ENCODE results near the gene D2HGDH. TPM values are rescaled to one million over a fixed set of nuclear protein-coding genes. Genes with fewer than 3 reads are reported as not detected.
A peak's percentile ranks its signal among the peaks of the same experiment; 100 is the strongest.

Gene D2HGDH
- total and polyA plus RNA-seq, 2 of the 8 experiments (the other 6 are each of a cell fraction or from before 2014, with no cell fraction given) = 3.4 to 8.1 TPM

- DNase-seq (ENCODE audit: low read depth in 1 of 2, low spot score in 2 of 2) = no peak
- WGBS, 2 experiments (ENCODE audit: extremely low coverage in 1 of 2, insufficient coverage in 1 of 2, insufficient read length in 1 of 2, insufficient replicate concordance in 2 of 2, low coverage in 1 of 2, low lambda C conversion rate in 2 of 2, missing lambda C conversion rate in 1 of 2) = 3% methylated on average over 13 of the region's 17 CpGs; no CpG with 5 or more reads in 1 of the 2 experiments
- TF ChIP-seq, protein P1, sequence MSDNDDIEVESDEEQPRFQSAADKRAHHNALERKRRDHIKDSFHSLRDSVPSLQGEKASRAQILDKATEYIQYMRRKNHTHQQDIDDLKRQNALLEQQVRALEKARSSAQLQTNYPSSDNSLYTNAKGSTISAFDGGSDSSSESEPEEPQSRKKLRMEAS (IDR thresholded peaks at IDR 0.05) = peak; percentile 95
- TF ChIP-seq FOSL1 (IDR thresholded peaks at IDR 0.05; ENCODE audit: insufficient read depth, low read depth, low read length) (no peak), TBP (IDR thresholded peaks at IDR 0.05; ENCODE audit: low read depth, low read length) (peak; percentile 49; the same call in 1 of the 2 replicates), JUN (IDR thresholded peaks at IDR 0.05; ENCODE audit: low read depth, low read length) (no peak), TEAD4 (IDR thresholded peaks at IDR 0.05; ENCODE audit: low read depth, low read length) (0 out of 2 replicates have a peak, but pooled peaks have one; percentile 47), CEBPB (IDR thresholded peaks at IDR 0.05; ENCODE audit: low read depth, low read length) (no peak), POLR2AphosphoS5 (IDR thresholded peaks at IDR 0.05; ENCODE audit: low read depth, low read length) (peak; percentile 68; the same call in 1 of the 2 replicates), RAD21 (IDR thresholded peaks at IDR 0.05 in 1 of 2, conservative IDR thresholded peaks at IDR 0.05 in 1 of 2; ENCODE audit: low read depth in 2 of 2, low read length in 2 of 2) (0 out of 4 replicates have a peak, but pooled peaks of 1 of the 2 experiments have one; percentile 19), SAP30 (IDR thresholded peaks at IDR 0.05; ENCODE audit: insufficient read depth, insufficient replicate concordance, low read length) (no peak), JUND (IDR thresholded peaks at IDR 0.05; ENCODE audit: low read length) (peak; percentile 17; the same call in 1 of the 2 replicates), YY1 (IDR thresholded peaks at IDR 0.05; ENCODE audit: low read depth, low read length) (peak; percentile 70; the same call in 1 of the 2 replicates)
- TF ChIP-seq, protein P2, sequence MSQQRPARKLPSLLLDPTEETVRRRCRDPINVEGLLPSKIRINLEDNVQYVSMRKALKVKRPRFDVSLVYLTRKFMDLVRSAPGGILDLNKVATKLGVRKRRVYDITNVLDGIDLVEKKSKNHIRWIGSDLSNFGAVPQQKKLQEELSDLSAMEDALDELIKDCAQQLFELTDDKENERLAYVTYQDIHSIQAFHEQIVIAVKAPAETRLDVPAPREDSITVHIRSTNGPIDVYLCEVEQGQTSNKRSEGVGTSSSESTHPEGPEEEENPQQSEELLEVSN (IDR thresholded peaks at IDR 0.05) = peak; percentile 82
Observed at GRCh38 chr2:241701149-241701398, 33.4 kb upstream of the D2HGDH start.

More at GRCh38 chr2:241701149-241701398, 33.4 kb upstream of the D2HGDH start:
- Histone ChIP-seq H3K9ac (replicated peaks in 1 of 4; ENCODE audit: extremely low read depth in 1 of 4, low read depth in 3 of 4, low read length in 3 of 4) (peak overlapping the region in 3 of 4 experiments; percentile 97 to 99 (median 98); a peak in 5 of 7 replicates), H2BK12ac (ENCODE audit: low read depth, low read length) (no peak overlapping the region), H3K18ac (ENCODE audit: extremely low read depth, low read length) (no peak overlapping the region), H2BK120ac (replicated peaks; ENCODE audit: low read depth, low read length) (no peak overlapping the region), H3K27ac (ENCODE audit: low read depth, low read length) (peak overlapping the region; percentile 98; the same call in 1 of the 2 replicates), H4K5ac (ENCODE audit: insufficient read length, low read depth, low read length) (no peak overlapping the region), H4K8ac (ENCODE audit: extremely low read depth, insufficient read depth, low read length) (no peak overlapping the region), H2BK5ac (ENCODE audit: low read depth, low read length) (peak overlapping the region; percentile 95; the same call in 1 of the 2 replicates), H3K14ac (ENCODE audit: insufficient read length) (no peak overlapping the region), H3K4me3 (ENCODE audit: extremely low read depth in 1 of 4, insufficient read depth in 2 of 4, low read depth in 3 of 4, low read length in 4 of 4) (peak overlapping the region; percentile 76 to 83 (median 78)), H4K91ac (replicated peaks; ENCODE audit: insufficient read length, low read length) (no peak overlapping the region), H3K23me2 (ENCODE audit: low read depth, low read length) (peaks cover 2% of the 10 kb centered on the region; the same call in 1 of the 2 replicates), H2BK20ac (ENCODE audit: low read length) (no peak overlapping the region), H2AFZ (ENCODE audit: low read length) (no peak overlapping the region), H4K20me1 (replicated peaks in 1 of 2; ENCODE audit: control insufficient read depth in 1 of 2, insufficient read depth in 2 of 2, low read length in 2 of 2) (peaks cover 4 to 8% of the 10 kb centered on the region in 2 experiments), H3K23ac (ENCODE audit: insufficient read length) (no peak overlapping the region), H3K56ac (replicated peaks; ENCODE audit: insufficient read length, low read depth, low read length) (no peak overlapping the region), H3K4me2 (ENCODE audit: insufficient read depth in 1 of 2, low read depth in 2 of 2, low read length in 2 of 2) (peak overlapping the region; percentile 28 to 83), H3K27me3 (replicated peaks in 1 of 4; ENCODE audit: control insufficient read depth in 3 of 4, extremely low read depth in 1 of 4, insufficient read depth in 3 of 4, low read length in 3 of 4) (no peaks in the 10 kb centered on the region), H3K4ac (replicated peaks; ENCODE audit: insufficient read length, low read depth, low read length) (no peak overlapping the region), H3K79me2 (ENCODE audit: control insufficient read depth in 1 of 2, insufficient read depth in 2 of 2, low read length in 2 of 2) (peaks cover 5 to 19% of the 10 kb centered on the region in 2 experiments; a peak in 3 of 4 replicates), H3K9me3 (ENCODE audit: insufficient read depth in 2 of 2, low read depth in 1 of 2, low read length in 1 of 2) (no peaks in the 10 kb centered on the region), H2BK15ac (ENCODE audit: low read length) (no peak overlapping the region), H3K4me1 (replicated peaks in 1 of 4; ENCODE audit: control insufficient read depth in 3 of 4, insufficient read depth in 4 of 4, low read length in 3 of 4) (peaks cover 0 to 5% (median 3%) of the 10 kb centered on the region in 4 experiments; a peak in 4 of 7 replicates), H3K36me3 (ENCODE audit: control insufficient read depth in 2 of 4, insufficient read depth in 4 of 4, low read length in 3 of 4) (peaks cover 4 to 11% (median 8%) of the 10 kb centered on the region in 4 experiments), H2AK5ac (ENCODE audit: low read depth, low read length) (no peak overlapping the region), H3K79me1 (ENCODE audit: low read depth, low read length) (peaks cover 5% of the 10 kb centered on the region; the same call in 1 of the 2 replicates)
- CTCF ChIA-PET (ENCODE audit: partially characterized antibody) = interaction anchor here (0.6 to 2.5 kb wide), 8 partner anchors 13 to 286 kb away, joined by 3 to 10 read pairs (median 4); partner anchors contain the start of genes D2HGDH, DTYMK and GAL3ST2
- no peak for FAIRE-seq
- POLR2A ChIA-PET (ENCODE audit: partially characterized antibody) = interaction anchor here (0.6 to 11.2 kb wide), 26 partner anchors 14 to 569 kb away, joined by 3 to 265 read pairs (median 4); partner anchors contain the start of genes ATG4B, D2HGDH, DTYMK and NEU4
